GM18502 (cell line): ENCODE results near the gene CIRBP.
"Not testable (repeated sequence)": the region's sequence is repeated elsewhere in the genome, so short reads cannot be mapped to it uniquely, and the experiment has no call there.

Experiments
- ATAC-seq: cut with Tn5 transposase; IDR thresholded peaks from one replicate; pipeline ENCODE4 v1.9.1; 2021; ENCODE audit warnings: mild to moderate bottlenecking; ENCODE audit not compliant: unreplicated experiment, poor library complexity

The CIRBP gene

DNA sequence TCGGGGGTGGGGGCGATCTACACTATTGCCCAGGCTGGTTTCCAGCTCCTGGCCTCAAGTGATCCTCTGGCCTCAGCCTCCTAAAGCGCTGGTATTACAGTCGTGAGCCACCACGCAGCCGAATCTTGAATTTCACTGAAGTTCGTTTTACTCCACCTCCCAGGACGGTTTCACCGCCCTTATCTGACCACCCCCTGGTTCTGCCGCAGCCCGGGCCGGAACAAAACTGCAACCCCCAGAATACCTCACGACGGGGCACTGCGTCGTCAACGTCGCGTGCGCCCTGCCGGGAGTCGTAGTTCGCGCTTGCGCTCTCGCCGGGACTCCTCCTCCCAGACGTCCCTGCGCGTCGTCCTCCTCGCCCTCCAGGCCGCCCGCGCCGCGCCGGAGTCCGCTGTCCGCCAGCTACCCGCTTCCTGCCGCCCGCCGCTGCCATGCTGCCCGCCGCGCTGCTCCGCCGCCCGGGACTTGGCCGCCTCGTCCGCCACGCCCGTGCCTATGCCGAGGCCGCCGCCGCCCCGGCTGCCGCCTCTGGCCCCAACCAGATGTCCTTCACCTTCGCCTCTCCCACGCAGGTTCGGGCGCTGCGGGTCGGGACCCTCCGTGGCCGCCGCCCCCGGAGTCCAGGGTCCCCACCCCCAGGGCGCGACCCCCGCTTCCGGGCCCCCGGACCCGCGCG lies 27.6 kb upstream of the CIRBP start, which contains the start of gene ATP5F1D:
Gene ATP5F1D, plus strand, starts transcription at position 335 of the 679 bp plus-strand sequence. Its CDS starts 100 bp downstream, at position 435.
- peak; percentile 39 for ATAC-seq

DNA sequence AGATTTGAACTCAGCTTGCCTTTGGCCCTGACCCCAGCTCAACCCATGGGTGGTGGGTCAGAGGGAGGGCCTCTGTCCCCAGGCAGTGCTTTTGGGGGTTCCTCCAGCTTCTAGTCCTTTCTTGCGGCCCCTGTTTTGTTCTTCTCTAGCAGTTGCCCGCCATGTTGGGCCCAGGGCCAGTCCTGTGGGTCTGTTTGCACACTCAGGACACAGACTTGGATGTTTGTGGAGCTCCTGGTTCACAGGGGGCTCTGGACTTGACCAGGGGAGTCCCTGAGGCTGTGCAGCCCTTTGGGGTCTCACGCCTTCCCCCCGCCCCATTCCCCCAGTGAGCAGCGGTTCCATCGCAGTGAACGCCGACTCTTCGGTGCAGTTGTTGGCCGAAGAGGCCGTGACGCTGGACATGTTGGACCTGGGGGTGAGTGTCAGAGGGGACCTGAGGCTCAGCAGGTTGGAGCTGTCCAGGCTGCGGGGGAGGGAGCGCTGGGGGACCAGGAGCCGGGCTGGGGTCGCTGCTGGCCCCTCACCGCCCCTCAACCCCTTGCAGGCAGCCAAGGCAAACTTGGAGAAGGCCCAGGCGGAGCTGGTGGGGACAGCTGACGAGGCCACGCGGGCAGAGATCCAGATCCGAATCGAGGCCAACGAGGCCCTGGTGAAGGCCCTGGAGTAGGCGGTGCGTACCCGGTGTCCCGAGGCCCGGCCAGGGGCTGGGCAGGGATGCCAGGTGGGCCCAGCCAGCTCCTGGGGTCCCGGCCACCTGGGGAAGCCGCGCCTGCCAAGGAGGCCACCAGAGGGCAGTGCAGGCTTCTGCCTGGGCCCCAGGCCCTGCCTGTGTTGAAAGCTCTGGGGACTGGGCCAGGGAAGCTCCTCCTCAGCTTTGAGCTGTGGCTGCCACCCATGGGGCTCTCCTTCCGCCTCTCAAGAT lies 25.1 kb upstream of the CIRBP start:
- no peak for ATAC-seq

DNA sequence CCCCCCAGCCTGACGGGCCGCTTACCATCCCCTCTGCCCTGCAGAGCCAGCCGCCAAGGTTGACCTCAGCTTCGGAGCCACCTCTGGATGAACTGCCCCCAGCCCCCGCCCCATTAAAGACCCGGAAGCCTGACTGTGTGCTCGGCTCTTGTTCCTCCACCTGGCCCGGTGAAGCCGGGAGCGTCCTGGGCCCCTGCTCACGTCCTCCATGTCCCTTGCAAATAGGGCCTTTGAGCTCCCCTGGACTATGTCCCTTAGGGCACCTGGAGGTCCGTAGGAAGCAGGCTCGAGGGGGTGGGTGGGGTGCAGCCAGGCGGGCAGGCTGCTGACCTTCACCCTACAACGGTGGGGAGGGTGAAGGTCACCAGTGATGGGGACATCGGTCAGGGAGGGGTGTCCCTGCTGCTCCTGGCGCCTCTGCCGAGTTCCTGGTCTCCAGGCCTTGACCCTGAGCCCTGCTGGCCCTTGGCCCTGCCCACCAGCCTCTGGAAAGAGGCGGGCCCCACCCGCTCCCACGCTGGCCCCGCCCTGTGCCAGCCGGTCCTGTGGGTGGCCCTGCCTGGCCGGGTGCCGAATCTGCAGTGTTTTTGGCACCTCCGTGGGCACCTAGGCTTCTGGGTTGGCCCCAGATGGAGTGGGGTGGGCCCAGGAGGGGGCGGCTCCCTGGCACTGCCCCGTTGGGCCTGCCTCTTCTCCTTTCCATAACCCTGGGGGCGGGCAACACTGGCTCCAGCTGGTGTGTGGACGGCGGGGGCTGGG lies 24.3 kb upstream of the CIRBP start:
- no peak for ATAC-seq

DNA sequence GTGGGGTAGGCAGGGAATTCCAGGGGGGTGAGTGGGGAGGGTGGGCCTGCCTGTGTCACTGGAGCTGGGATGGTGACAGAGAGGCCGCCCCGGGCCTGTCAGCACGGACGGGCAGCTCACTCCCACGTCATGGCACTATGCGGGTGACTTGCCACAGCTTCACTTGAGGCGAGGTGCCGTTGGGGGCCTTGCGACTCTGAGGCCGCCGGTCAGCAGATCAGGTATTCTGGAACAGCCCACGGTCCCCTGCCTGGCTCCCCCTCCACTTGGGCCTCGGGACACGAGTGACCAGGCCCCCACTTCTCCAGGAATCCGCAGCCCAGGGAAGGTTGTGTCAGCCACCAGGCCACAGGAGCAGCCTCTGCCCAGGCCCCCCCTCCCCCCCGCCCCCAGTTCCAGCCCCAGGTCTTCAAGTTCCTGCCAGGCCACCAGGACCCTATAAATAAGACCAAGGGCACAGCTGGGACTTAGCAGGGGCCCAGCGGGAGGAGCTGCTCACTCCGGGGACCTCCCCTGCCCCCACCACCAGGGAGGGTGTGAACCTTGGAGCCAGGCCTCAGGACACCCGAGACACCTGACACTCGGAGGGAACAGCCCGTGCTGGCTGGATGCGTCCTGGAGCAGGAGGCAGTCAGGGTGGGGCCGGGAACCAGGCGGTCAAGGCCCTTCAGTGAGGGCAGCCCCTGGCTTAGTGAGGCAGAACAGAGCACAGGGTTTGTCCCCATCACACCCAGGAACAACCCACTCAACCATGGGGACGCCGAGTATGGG lies 23.5 kb upstream of the CIRBP start:
- no peak for ATAC-seq

DNA sequence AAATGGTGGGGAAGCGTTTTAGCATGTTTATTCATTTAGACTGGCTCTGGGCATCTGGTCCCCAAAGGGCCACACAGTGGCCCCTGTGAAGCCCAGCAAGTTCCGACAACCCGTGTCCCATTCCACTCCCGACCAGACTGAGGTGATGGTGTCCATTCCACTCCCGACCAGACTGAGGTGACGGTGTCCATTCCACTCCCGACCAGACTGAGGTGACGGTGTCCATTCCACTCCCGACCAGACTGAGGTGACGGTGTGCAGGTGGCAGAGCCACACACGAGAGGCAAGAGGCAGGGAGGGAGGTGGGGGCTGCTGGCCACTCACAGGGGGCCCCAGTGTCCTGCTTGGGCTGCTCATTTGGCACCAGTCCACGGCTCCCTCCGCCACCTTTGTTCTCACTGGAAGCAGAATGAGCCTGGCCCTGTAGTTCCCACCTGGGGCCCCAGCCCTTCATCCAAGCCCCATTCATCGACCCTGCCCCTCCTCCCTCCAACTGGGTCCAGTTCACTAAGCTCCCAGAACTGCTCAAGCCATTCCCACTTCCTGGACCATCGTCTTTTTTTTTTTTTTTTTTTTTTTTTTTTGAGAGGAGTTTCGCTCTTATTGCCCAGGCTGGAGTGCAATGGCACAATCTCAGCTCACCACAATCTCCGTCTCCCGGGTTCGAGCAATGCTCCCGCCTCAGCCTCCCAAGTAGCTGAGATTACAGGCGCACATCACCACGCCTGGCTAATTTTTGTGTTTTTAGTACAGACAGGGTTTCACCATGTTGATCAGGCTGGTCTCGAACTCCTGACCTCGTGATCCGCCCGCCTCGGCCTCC lies 22.7 kb upstream of the CIRBP start:
- ATAC-seq: not testable (repeated sequence)

DNA sequence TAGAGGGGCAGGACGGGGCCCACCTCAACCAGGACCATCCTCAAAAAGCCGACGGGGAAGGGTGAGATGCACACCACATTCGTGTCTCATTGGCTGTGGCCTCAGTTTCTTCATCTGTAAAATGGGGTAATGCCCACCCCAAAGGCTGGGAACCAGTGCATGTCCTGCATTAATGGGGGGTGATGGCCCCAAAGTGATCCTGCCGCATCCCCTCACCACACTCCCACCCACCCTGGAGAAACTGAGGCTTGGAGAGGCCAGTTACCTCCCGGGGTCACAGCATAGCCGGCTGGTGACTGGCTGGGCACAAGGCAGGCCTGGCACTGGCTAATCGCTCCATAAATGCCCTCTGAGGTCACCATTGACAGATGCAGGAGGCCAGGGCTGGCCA lies 21.4 kb upstream of the CIRBP start:
- no peak for ATAC-seq

DNA sequence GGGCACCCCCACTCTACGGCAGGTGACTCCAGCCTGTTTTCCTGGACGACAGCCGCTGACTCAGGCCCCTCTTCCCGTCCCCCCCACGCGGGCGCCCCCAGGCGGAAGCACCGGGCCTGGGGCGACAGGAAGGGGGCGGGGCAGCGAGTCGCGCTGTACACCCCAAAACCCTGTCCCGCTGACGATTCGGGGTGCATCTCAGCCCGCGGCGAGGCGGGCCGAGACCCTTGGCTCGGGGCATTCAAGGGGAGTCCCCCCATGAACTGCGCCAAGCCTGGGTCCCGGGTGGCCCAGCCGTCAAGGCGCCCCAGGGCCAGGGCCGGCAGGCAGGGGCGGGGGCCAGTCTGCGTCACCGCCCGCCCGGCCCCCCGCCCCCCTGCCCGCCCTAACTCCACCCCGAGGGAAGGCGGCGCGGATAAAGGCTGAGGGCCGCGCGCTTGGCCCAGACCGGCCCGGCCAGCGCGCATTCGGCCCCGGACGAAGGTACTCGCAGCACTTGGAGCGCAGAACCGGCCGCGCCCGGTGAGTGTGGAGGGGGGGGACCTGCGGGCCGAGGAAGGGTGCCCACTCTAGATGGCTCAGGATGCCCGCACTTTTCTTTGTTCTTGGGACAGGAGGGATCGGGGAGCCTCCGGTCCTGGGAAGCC lies 20.9 kb upstream of the CIRBP start, which contains the start of gene MIDN:
Gene MIDN, plus strand, starts transcription at position 445 of the 647 bp plus-strand sequence. CDS start 1,714 bp downstream, outside the sequence.
- peak; percentile 18 for ATAC-seq

DNA sequence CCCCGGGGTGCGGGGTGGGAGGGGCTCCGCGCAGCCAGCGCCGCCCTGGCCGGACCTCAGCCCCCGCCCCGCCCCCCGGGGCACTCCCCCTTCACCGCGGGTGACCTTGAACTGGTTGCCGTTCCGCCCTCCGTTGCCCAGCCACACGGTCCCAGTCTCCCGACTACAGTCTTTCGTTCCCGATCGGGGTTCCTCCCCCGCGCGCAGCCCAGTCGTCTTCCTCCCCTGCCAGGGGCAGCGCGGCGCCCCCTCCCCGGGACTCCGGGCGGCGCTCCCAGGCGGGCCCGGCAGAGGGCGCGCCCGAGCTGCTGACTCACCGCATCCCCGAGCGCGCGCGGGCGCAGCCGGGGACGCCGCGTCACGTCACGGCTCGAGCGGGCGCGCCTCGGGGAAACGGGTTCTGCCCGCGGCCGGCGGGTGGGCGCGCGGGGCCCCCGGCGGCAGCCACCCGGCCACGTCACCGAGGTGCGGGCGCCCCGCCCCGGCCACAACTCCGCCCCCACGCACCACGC lies 20.3 kb upstream of the CIRBP start:
- peak; percentile 36 for ATAC-seq

DNA sequence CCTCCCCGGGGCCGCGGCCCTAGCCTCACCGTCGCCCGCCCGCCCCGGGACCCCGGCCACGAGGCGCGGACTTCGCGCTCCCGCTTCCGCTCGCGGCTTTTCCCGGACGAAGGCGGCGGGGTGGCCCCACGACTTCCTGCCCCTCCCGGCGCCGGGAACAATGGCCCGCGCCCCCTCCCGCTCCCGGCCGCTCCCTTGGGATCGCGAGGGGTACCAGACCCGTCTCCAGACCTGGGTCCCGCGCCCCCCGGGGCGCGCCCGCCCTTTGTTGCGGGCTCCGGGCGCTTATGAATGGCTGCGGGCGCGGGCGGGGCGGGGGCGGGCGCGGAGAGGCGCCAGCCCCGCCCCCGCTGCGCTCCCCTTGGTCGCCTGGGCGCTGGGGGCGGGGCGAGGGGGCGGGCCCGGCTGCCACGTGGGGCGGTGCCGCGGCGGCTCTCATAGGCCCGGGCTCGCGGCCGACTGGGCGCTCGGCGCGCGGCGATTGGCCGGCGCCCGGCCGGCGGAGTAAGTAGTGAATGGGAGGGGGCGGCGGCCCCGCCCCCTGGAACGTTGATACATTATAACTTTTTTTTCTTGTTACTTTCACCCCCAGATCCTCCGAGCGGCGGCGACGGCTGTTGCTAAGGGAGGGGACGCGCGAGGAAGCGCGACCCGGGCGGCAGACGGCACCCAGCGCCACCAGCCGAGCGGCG lies 19.7 kb upstream of the CIRBP start:
- ATAC-seq: peak; percentile 33

DNA sequence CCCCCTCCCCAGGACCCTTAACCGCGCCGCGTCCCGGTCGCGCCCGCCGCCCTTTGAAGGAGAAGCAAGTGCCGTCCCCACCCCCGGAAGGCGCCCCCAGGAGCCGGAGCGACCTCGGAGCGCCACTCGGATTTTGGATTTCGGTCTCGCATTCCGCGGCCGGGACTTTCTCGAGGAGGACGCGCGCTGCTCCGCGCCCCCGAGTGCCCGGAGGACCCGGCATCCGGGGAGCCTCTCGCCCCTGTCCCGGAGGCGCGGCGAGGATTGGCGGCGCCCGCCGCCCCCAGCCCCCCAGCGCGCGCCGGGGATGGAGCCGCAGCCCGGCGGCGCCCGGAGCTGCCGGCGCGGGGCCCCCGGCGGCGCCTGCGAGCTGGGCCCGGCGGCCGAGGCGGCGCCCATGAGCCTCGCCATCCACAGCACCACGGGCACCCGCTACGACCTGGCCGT lies 19.1 kb upstream of the CIRBP start:
- no peak for ATAC-seq

DNA sequence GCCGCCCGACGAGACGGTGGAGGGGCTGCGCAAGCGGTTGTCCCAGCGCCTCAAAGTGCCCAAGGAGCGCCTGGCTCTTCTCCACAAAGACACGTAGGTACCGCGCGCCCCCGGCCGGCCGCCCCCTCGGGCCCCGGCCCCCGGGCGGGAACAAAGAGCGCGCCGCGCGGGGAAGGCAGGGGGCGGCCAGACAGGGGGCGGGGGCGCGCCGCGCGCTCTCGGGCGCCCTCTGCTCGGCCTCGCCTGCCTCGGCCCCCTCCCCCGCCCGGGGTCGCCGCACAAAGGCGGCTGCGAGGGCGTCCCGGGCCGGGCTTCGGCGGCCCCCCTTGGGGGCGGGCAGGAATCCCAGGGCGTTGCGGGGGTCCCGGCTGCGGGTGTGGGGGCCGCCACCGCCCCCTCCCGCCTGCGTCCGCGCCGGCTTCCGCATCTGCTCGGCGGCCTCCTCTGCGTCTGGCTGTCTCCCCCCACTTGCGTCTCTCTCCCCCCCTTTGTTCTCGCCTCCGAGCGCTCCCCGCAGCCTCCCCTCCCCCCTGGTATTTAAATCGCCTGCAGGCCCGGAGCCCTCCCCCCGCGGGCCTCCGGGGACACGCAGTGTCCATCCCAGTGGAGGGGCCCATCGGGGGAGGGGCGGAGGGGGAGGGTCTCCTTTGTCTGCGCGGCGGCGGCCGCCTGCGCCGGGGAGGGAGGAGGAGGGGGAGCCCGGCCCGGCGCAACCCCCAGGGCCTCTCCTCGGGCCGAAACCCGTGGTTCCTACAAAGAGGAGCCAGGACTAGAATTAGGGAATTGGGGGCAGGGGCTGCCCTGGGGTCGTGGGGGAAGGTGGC lies 18.5 kb upstream of the CIRBP start:
- ATAC-seq: no peak

DNA sequence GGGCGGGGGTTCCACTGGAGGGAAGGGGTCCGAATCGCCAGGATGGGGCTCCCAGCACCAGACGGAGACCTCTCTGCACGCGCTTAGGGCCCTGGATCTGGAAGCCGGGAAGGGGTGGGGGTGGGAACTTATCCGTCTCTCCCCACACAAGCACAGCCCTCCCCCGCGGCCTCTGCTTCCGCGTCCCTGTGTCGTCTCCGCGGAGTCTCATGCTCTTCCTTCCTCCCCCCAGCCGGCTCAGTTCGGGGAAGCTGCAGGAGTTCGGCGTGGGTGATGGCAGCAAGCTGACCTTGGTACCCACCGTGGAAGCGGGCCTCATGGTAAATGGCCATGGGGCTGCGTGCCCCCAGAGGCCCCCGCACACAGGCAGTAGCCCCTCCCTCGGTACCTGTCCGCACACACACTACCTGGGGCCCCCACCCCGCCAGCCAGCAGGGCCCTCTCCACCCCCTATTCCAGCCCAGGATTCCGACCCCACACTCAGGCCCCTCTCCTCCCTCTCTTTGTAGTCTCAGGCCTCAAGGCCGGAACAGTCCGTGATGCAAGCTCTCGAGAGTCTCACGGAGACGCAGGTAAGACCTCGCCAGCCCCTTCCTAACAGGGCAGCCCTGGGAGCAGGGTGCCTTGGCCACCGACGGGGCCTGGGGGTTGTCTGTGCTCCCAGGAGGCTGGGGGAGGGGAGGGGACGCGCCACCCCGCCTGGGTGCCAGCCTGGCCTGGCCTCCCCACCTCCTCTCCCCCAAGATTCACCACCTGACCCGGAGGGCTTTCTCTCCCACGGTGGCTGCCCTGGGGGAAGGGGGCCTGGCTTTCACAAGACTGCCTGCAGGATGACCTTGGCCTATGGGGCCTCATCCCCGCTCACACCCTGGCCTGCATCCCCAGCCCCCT lies 17.6 kb upstream of the CIRBP start:
- no peak for ATAC-seq

DNA sequence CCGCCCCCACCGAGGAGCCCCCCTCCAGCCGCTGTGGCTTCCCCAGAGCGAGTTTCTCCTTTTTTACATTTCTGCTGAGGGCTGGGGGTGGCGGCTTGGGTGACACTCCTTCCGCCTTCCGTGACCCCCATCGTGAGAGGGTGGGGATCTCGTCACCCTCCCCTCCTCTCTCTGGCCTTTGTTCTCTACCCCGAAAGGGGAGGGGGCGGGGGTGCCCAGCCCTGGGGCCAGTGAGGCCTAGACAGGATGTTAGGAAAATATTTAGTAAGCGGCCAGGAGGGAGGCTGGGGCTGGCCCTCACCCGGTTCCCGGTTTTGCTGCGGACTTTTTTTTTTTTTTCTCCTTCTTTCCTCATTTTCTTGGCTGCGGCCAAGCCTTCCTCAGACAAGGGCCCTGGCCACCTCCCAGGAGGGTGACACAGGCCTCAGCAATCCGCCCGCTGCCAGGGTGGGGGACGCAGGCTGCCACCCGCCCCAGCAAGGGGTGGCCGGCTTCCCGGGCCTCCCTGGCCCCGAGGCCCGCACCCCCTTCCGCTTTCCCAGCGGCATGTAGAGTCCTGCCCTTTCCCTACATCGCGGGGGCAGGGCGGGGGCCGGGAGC lies 16.8 kb upstream of the CIRBP start:
- no peak for ATAC-seq

DNA sequence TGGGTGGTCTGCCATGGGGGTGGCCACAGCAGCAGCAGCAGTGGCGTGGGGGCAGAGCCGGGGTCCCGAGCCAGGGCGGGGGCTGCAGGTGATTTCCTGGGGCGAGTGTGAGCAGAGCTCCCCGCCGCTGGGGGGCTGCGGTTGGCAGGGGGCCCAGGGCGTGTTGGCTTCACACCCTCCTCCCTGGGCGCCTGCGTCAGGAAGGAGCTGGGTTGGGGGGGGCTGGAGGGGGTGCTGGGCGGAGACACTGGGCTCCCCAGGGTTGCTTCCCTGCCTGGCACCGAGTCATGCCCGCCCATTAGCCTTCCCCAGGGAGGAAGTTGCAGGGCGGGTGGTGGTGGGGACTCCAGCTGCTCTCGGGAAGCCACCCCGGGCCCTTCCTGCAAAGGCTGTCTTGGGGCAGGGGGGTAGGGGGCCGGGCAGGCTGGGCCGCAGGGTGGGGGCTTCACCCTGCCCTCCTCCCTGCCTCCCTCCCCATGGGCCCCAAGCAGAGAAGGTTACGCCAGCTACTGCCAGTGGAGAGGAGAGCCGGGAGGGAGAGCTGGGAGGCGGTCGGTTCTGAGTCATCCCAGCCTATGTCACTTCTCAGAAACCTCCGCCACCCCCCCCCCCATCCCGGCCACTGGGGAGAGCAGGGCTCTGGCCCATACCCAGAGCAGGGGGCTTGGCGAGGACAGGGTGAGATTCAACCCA lies 16.2 kb upstream of the CIRBP start:
- no peak for ATAC-seq

DNA sequence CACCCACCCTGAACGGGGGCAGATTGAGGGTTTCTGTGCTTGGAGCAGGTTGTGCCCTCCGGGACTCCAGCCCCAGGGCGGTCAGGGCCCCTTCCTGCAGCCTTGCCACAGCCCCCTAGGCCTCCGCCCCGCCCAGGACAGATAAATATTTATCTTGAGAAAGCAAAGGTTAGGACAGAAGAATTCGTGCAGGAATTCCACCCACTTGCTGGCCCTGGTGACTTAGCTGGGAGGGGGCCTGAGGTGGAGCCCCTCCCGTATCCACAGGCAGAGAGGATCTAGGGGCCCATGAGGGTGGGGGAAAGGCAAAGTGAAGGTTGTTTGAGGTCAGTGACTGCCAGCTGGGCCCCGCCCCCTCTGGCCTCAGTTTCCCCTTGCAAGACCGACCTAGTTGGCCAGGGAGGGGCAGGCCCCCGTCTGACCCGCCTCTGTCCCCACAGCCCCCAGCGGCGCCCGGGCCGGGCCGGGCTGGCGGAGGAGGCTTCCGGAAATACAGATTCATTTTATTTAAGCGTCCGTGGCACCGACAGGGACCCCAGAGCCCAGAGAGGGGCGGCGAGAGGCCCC lies 15.5 kb upstream of the CIRBP start:
- no peak for ATAC-seq
